ENCODE results near the gene POC1A. TPM values are rescaled to one million over a fixed set of nuclear protein-coding genes. Genes with fewer than 3 reads are reported as not detected.

Gene POC1A
- total and polyA plus RNA-seq, 2 donors (not counting 3 experiments of a cell fraction or from before 2014, with no cell fraction given) = 14.8 to 19.4 TPM

GRCh38 chr3:52196977-52197376 is 42.8 kb upstream of the POC1A start:
- no peaks in the 10 kb centered on the region for H3K9me1 ChIP-seq (replicated peaks; ENCODE audit: control insufficient read depth, extremely low read depth, insufficient read depth, low read length)
- H3K4me2 ChIP-seq (ENCODE audit: insufficient read depth, low read length) = no peak overlapping the region
- peaks cover 17% of the 10 kb centered on the region for H3K4me1 ChIP-seq (ENCODE audit: control insufficient read depth, extremely low read depth, insufficient read depth, low read length)
- peaks cover 15% of the 10 kb centered on the region for H3K79me2 ChIP-seq (ENCODE audit: control insufficient read depth, insufficient read depth, low read length)
- intact Hi-C loops (cut with micrococcal nuclease) (loop anchor here (5.0 kb wide), 1 partner anchor 195 kb away; no protein-coding TSS in a partner anchor), dilution Hi-C loops (cut with MboI; ENCODE audit: extremely low pct_ligation_motif_present, low sequenced_read_pairs) (no loop called here)
- H3K27ac ChIP-seq (ENCODE audit: insufficient read depth, low read depth, low read length) = no peak overlapping the region
- CTCF ChIA-PET = interaction anchor here (0.8 to 1.4 kb wide), 5 partner anchors 8 to 43 kb away, joined by 3 to 5 read pairs (median 3); partner anchors contain the start of gene POC1A
- TF ChIP-seq GATA2 (IDR thresholded peaks at IDR 0.05; ENCODE audit: insufficient read depth, insufficient read length, low read depth, low read length) (no peak), EZH2 (IDR thresholded peaks at IDR 0.05; ENCODE audit: borderline replicate concordance, low read depth, low read length, severe bottlenecking) (no peak), CTCF (IDR thresholded peaks at IDR 0.05; ENCODE audit: extremely low read depth in 1 of 2, insufficient read depth in 1 of 2, low read depth in 1 of 2, low read length in 2 of 2) (no peak), POLR2A (IDR thresholded peaks at IDR 0.05; ENCODE audit: low read depth, low read length) (no peak), FOS (IDR thresholded peaks at IDR 0.05; ENCODE audit: borderline replicate concordance, insufficient read depth, low read length) (no peak), POLR2AphosphoS5 (IDR thresholded peaks at IDR 0.05; ENCODE audit: insufficient read depth, low read depth, low read length) (no peak)
- TF ChIP-seq, protein P1, sequence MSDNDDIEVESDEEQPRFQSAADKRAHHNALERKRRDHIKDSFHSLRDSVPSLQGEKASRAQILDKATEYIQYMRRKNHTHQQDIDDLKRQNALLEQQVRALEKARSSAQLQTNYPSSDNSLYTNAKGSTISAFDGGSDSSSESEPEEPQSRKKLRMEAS (IDR thresholded peaks at IDR 0.05; ENCODE audit: insufficient read depth, insufficient read length) = no peak
- no TSS peak for BruUV-seq (replicated peaks)
- DNase-seq (ENCODE audit: low read depth, low spot score) (no peak), FAIRE-seq (no peak)
- no peaks in the 10 kb centered on the region for H3K27me3 ChIP-seq (ENCODE audit: control insufficient read depth in 2 of 2, insufficient read depth in 2 of 2, low read length in 2 of 2)
- no peaks in the 10 kb centered on the region for H3K9me3 ChIP-seq (replicated peaks; ENCODE audit: control insufficient read depth, insufficient read depth, low read length)
- H3K36me3 ChIP-seq (ENCODE audit: control insufficient read depth in 2 of 2, extremely low read depth in 1 of 2, insufficient read depth in 2 of 2, low read length in 2 of 2) = peaks cover 0 to 4% of the 10 kb centered on the region in 2 experiments
- no peaks in the 10 kb centered on the region for H4K20me1 ChIP-seq (replicated peaks; ENCODE audit: control insufficient read depth, extremely low read depth, insufficient read depth, low read length)
- peak overlapping the region; percentile 85 for H2AFZ ChIP-seq (ENCODE audit: low read depth, low read length)
- no peak overlapping the region for H3K4me3 ChIP-seq (replicated peaks in 1 of 3; ENCODE audit: insufficient read depth in 1 of 3, low read depth in 1 of 3, low read length in 3 of 3)
- H3K9ac ChIP-seq (replicated peaks; ENCODE audit: extremely low read depth, insufficient read depth, low read length) = no peak overlapping the region
- POLR2A ChIA-PET = interaction anchor here (0.8 kb wide), 1 partner anchor 42 kb away, joined by 3 read pairs; the partner anchor contains the start of gene POC1A

Data from endothelial cell of umbilical vein (primary cell).